ELR (cell line): ENCODE results near the gene ATAD3A.
A peak's percentile ranks its signal among the peaks of the same experiment; 100 is the strongest.
"Not testable (repeated sequence)": the region's sequence is repeated elsewhere in the genome, so short reads cannot be mapped to it uniquely, and the experiment has no call there.

Experiments used
- DNase-seq: peaks from one replicate; pipeline ENCODE4 v3.0.0-alpha.2; 2015; ENCODE audit warnings: low read depth

ATAD3A gene

GRCh38 chr1:1489861-1490260 lies 22.1 kb upstream of the ATAD3A start:
- DNase-seq: no peak

DNA sequence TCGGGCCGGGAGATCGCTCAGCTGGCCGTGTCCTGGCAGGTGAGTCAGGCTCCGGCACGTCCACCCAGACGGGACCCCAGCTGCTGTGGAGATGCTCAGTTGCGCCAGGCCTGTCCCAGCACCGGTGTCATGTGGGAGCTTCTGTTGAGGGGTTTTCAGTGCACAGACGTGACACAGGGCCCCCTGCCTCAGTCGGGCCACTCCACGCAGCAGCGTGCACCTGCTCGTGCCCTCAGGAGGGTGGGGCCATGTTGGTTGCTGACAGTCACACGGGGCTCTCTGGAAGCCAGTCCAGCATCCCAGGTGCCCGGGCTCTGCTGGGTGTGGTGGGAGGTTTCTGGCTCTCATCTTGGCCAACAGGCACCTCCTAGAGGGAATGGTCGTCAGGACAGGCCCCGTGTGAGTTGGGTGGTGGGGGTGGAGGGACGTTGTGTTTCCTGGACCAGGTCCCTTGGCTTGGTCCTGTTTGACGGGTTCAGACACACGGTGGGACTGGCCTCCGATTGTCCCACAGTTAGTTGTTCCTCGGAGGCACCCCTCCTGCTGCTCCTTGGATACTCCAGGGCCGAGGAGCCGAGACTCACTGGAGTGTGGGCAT lies 21.2 kb upstream of the ATAD3A start:
- no peak for DNase-seq

DNA sequence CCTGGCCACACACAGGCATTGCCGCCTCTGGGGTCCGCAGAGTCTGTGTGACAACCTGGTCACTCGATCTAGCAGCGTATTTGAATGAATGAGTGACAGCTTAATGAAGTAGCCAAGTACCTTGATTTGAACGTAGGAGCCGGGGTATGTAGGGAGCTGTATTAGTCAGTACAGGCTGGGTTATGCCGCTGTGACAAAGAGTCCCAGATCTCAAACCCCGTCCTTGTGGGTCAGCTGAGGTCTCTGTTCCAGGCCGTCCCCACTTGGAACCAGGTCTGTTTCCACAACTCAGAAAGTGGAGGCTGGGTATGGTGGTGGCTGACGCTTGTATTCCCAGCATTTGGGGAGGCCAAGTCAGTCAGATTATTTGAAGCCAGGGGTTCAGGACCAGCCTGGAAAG lies 20.4 kb upstream of the ATAD3A start:
- DNase-seq: no peak

DNA sequence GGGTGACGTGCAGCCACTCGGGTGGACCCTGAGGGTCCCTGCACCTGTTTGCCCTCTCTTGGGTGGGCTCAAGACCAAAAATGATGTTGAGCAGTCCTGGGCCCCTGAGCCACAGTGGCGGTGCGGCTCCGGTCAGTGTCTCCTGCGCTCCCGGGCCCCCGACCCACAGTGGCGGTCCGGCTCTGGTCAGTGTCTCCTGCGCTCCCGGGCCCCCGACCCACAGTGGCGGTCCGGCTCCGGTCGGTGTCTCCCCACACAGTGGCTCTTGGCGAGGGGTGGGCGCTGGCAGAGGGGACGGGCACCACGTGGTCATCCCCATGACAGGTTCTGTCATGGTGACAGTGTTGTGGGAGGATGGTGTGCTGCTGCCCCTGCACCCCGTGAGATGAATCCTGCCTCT lies 17.7 kb upstream of the ATAD3A start:
- DNase-seq: not testable (repeated sequence)

DNA sequence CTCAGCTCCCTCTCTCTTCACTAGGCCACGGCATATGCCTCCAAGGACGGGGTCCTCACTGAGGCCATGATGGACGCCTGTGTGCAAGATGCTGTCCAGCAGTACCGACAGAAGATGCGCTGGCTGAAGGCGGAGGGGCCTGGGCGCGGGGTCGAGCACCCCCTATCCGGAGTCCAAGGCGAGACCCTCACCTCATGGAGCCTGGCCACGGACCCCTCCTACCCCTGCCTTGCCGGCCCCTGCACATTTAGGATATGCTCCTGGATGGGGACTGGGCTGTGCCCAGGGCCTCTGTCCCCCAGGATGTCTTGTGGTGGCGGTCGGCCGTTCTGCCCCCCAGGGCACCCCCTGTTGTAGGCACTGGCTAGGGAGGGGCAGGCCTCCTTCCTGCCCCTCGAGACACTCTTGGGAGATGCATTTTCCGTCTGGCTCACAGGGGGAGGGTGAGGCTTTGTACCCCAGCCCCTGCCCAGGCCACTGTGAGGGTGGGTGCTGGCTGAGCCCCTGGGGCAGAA lies 16.4 kb upstream of the ATAD3A start:
- DNase-seq: not testable (repeated sequence)

DNA sequence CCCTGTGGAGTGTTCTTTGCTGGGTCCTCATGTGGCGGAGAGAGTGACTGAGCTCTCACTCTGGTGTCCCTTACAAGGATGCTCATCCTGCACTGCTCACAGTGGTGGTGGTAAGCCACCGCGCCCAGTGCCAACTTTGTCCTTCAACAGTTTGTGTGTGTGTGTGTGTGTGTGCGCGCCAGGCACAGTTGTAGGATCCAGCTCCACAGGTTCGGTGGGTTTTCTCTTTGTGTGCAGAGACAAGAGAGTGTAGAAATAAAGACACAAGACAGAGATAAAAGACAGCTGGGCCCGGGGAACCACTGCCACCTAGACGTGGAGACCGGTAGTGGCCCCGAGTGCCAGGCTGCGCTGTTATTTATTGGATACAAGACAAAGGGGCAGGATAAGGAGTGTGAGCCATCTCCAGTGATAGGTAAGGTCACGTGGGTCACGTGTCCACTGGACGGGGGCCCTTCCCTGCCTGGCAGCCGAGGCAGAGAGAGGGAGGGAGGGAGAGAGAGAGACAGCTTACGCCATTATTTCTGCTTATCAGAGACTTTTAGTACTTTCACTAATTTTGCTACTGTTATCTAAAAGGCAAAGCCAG lies 7.1 kb upstream of the ATAD3A start:
- DNase-seq: peak; percentile 66

DNA sequence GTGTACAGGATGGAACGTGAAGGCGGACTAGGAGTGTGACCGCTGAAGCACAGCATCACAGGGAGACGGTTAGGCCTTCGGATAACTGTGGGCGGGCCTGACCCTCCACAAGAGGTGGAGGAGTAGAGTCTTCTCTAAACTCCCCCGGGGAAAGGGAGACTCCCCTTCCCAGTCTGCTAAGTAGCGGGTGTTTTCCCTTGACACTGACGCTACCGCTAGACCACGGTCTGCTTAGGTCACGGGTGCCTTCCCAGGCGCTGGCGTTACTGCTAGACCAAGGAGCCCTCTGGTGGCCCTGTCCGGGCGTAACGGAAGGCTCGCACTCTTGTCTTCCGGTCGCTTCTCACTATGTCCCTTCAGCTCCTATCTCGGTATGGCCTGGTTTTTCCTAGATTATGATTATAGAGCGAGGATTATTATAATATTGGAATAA lies 6.6 kb upstream of the ATAD3A start:
- DNase-seq: peak; percentile 42

DNA sequence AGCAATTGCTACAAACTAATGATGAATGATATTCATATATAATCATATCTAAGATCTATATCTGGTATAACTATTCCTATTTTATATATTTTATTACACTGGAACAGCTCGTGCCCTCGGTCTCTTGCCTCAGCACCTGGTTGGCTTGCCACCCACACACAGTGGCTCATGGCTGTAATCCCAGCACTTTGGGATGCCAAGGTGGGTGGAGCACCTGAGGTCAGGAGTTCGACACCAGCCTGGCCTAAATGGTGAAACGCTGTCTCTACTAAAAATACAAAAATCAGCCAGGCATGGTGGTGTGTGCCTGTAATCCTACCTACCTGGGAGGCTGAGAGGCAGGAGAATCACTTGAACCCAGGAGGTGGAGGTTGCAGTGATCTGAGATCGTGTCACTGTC lies 6.2 kb upstream of the ATAD3A start:
- DNase-seq: not testable (repeated sequence)

DNA sequence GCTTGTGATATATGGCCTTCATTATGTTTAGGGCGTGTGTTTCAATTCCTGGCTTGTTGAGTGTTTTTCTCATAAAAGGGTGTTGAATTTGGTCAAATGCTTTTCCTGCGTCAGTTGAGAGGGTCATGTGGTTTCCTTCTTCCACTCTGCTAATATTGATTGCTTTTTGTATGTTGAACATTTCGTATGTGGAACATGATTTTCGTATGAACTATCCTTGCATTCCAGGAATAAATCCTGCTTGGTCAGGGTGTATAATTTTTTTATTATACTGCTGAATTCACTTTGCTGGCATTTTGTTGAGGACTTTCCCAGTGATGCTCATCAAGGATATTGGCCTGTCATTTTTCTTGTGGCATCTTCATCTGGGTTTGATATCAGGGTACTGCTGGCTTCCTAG lies 4.7 kb upstream of the ATAD3A start:
- DNase-seq: no peak

GRCh38 chr1:1508775-1509464 lies 3.0 kb upstream of the ATAD3A start:
- not testable (repeated sequence) for DNase-seq

DNA sequence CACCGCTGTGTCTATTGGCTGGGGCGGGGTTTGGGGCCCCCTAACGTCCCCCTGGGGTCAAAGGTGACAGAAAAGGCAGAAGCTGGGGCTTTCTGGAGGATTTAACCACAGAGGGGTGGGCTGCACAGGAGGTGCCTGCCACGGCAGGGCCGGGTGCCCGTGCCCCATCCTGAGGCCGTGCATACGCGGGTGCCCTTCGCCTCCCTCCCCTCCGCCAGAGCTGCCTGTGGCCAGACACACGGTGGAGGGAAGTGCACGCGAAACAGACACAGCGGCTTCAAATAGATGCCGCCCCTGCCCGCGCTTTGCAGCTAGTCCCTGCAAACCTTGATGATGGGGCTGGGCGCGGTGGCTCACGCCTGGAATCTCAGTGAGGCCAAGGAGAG lies 2.5 kb upstream of the ATAD3A start:
- not testable (repeated sequence) for DNase-seq

DNA sequence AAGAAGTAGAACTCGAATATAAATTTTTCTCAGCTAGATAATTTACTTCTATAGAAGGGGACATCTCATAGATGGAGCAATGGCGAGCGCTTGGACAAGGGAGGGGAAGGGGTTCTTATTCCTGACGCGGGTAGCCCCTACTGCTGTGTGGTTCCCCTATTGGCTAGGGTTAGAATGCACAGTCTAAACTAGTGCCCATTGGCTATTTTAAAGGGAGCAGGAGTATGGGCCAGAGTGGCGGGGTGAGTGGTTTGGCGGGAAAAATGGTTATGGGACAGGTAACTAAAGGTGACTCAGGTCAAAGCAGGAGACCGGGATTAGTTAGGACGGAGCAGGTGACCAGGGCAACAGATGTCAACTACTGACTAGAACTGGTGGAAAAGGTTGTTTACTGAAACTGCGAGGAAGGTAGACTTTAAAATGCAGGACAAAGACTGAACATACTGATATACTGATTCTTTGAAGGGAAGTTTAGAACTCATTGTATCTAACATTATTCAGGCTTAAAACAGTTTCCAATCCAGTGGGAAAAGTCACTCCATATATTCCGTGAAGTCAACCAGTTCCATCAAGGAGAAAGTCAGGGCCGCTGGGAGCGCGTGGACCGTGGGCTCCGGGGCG lies 940 bp upstream of the ATAD3A start:
- DNase-seq: peak; percentile 39

GRCh38 chr1:1512425-1512824 lies 463 bp downstream of the ATAD3A start:
- peak; percentile 12 for DNase-seq

DNA sequence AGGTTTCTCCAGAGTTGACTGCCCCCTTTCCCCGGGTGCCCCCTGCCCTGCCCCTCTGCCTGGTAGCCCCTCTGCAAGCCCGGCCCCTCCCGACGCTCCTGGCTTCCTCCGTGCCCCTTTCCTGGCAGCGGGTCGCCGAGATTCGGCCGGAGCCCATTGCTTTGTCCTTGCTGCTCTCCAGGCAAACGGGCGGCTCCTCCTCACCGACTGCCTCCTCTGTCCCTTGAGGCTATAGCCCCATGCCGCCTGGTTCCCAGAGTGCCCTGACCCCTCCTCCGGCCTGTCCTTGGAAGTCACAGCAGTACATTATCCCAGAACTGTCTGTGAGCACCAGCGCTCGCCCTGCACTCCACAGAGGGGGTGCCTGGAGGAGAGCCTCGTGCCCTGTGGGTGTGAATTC lies 1.7 kb downstream of the ATAD3A start:
- DNase-seq: not testable (repeated sequence)

DNA sequence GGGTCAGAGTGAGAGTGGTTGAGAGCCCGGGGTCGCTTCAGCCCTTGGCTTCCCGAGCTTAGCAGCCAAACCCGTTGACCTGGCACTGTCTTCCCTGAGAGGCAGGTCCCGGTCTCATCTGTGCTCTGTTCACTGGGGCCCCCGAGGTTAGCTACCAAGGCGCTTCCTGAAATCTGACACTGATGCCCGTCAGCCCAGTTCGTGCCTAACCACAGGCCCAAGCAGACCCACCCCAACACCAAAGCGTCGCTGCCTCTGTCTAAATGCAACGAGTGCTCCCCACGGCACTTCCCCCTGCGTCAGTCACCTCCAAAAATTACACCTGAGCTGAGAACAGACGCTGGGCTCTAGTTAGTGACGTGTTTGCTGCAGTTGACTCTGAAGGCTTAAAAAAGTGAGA lies 2.4 kb downstream of the ATAD3A start:
- not testable (repeated sequence) for DNase-seq

DNA sequence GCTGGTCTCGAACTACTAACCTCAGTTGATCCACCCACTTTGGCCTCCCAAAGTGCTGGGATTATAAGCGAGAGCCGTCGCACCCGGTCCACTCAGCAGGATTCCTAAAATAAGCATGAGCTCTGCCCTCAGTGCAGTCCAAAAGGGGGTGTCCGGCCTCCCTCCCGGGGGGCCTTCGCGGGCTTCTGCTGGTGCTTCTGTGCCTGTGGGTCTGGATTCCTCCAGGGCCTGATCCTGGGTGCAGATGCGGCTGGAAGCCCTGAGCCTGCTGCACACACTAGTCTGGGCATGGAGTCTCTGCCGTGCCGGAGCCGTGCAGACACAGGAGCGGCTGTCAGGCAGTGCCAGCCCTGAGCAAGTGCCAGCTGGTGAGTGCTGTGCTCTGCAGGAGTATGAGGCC lies 5.0 kb downstream of the ATAD3A start:
- not testable (repeated sequence) for DNase-seq

DNA sequence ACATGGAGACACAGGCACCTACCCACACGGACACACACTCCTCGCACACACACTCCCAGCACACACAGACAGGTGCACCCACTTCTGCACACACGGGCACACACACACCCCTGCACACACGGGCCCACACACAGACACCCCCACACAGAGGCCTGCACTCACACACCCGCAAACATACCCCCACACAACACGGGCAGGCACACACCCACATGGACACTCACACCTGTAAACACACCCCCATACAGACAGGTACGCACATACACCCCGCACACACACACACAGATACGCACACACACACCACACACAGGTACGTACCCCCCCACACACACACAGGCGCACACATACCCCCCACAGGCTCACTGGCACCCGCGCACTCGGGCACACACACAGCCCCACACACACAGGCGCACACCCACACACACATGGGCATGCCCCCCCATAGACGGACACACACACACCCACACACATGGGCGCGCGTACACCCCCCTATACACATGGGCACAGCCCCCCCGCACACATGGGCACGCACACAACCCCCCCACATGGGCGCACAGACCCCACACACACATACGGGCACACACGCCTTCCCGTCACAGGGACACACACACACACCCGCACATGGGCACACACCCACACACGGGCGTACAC lies 6.1 kb downstream of the ATAD3A start:
- DNase-seq: no peak

GRCh38 chr1:1518621-1519007 lies 6.7 kb downstream of the ATAD3A start:
- not testable (repeated sequence) for DNase-seq

DNA sequence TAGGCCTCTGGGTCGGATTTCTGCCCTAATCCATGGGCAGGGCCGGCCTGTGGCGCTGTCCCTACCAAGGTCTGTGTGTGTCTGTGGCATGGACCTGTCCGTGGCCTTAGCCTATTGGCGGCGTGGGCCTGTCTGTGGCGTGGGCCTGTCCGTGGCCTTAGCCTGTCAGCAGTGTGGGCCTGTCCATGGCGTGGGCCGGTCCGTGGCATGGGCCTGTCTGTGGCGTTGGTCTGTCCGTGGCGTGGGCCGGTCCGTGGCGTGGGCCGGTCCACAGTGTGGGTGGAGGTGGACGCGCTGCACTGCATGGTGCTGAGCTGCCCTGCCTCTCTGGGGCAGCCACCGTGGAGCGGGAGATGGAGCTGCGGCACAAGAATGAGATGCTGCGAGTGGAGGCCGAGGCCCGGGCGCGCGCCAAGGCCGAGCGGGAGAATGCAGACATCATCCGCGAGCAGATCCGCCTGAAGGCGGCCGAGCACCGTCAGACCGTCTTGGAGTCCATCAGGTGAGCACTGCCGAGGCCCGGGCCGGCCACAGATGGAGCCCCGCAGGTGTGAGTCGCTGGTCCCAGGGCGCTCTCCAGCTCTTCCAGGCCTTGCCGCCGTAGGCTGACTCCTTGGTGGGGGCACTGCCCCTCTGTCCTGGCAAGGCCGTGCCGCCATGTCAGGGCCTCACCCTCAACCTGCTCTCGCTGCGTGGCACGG lies 8.0 kb downstream of the ATAD3A start:
- not testable (repeated sequence) for DNase-seq

GRCh38 chr1:1521331-1521730 lies 9.4 kb downstream of the ATAD3A start:
- no peak for DNase-seq

GRCh38 chr1:1522536-1522935 lies 10.6 kb downstream of the ATAD3A start:
- DNase-seq: not testable (repeated sequence)

- not testable (repeated sequence) for DNase-seq
Observed at GRCh38 chr1:1523226-1523625, 11.3 kb downstream of the ATAD3A start.
